Activated naive CD4-positive, alpha-beta T cell treated with anti-CD3 and anti-CD28 coated beads, Interleukin-2, amount 50 U/mL, for 16 hours (primary cell): ENCODE results near the gene TUBB6.

Experiments used
- DNase-seq: peaks from one replicate; pipeline ENCODE4 v3.0.0-alpha.2; 2020

TUBB6 gene

GRCh38 chr18:12315911-12316310 is 7.9 kb downstream of the TUBB6 start:
- DNase-seq: no peak

- no peak for DNase-seq
Observed at GRCh38 chr18:12317664-12318333, 9.8 kb downstream of the TUBB6 start.

- DNase-seq: no peak
Observed at GRCh38 chr18:12318334-12318697, 10.3 kb downstream of the TUBB6 start.

GRCh38 chr18:12318857-12319256 is 10.8 kb downstream of the TUBB6 start:
- no peak for DNase-seq

GRCh38 chr18:12321333-12321732 is 13.3 kb downstream of the TUBB6 start:
- no peak for DNase-seq

- no peak for DNase-seq
Observed at GRCh38 chr18:12324991-12325725, 17.1 kb downstream of the TUBB6 start.

- no peak for DNase-seq
Observed at GRCh38 chr18:12325726-12326245, 17.7 kb downstream of the TUBB6 start.

GRCh38 chr18:12326711-12327460 is 18.8 kb downstream of the TUBB6 start:
- no peak for DNase-seq

- DNase-seq: peak; percentile 71
Observed at GRCh38 chr18:12327510-12328178, 19.6 kb downstream of the TUBB6 start.

- DNase-seq: no peak
Observed at GRCh38 chr18:12328179-12328823, 20.3 kb downstream of the TUBB6 start.

GRCh38 chr18:12329125-12329698 is 21.2 kb downstream of the TUBB6 start:
- DNase-seq: no peak

GRCh38 chr18:12330766-12331165 is 22.7 kb downstream of the TUBB6 start:
- DNase-seq: no peak

- DNase-seq: no peak
Observed at GRCh38 chr18:12333506-12334290, 25.7 kb downstream of the TUBB6 start.

- no peak for DNase-seq
Observed at GRCh38 chr18:12334366-12334808, 26.3 kb downstream of the TUBB6 start.

GRCh38 chr18:12334863-12335262 is 26.8 kb downstream of the TUBB6 start:
- no peak for DNase-seq

GRCh38 chr18:12335503-12335902 is 27.5 kb downstream of the TUBB6 start:
- DNase-seq: no peak

- DNase-seq: no peak
Observed at GRCh38 chr18:12336171-12336613, 28.2 kb downstream of the TUBB6 start.

- DNase-seq: no peak
Observed at GRCh38 chr18:12336887-12337286, 28.8 kb downstream of the TUBB6 start.

GRCh38 chr18:12338382-12338781 is 30.3 kb downstream of the TUBB6 start:
- no peak for DNase-seq

- no peak for DNase-seq
Observed at GRCh38 chr18:12340945-12341660, 33.1 kb downstream of the TUBB6 start.

- no peak for DNase-seq
Observed at GRCh38 chr18:12342661-12343060, 34.6 kb downstream of the TUBB6 start.
